ENCODE data around the gene BRMS1L. TPM values are rescaled to one million over a fixed set of nuclear protein-coding genes. Genes with fewer than 3 reads are reported as not detected.

The BRMS1L gene
- total and polyA plus RNA-seq, 2 experiments from 2014 or later, result 6.6 to 9.5 TPM

- DNase-seq, result no peak
- Histone ChIP-seq H3K4me3 (peak overlapping the region; percentile 93), H3K9ac (peak overlapping the region; percentile 74), H3K4me1 (ENCODE audit: insufficient read depth) (peaks cover 5% of the 10 kb centered on the region; the same call in 1 of the 2 replicates), H3K9me3 (ENCODE audit: low read depth) (no peaks in the 10 kb centered on the region), H2AFZ (peak overlapping the region; percentile 89), H4K20me1 (ENCODE audit: insufficient read depth) (no peaks in the 10 kb centered on the region), H3K9me2 (ENCODE audit: insufficient read depth) (no peaks in the 10 kb centered on the region), H3K27ac (peak overlapping the region; percentile 57), H3K79me2 (ENCODE audit: insufficient read depth) (peaks cover 14% of the 10 kb centered on the region), H3K4me2 (ENCODE audit: unreplicated experiment) (peak overlapping the region; percentile 99), H3F3A (ENCODE audit: insufficient read depth) (peaks cover 9% of the 10 kb centered on the region), H3K36me3 (ENCODE audit: low read depth) (no peaks in the 10 kb centered on the region), H3K27me3 (replicated peaks; ENCODE audit: insufficient read depth) (no peaks in the 10 kb centered on the region)
- TF ChIP-seq EZH2phosphoT487 (IDR thresholded peaks at IDR 0.05; ENCODE audit: insufficient read depth, low read depth) (no peak), EZH2 (IDR thresholded peaks at IDR 0.05; ENCODE audit: insufficient read depth, poor library complexity, severe bottlenecking) (no peak)
- in situ Hi-C loops (cut with MboI), result no loop called here
- WGBS, 2 experiments (ENCODE audit: low coverage in 1 of 2, low lambda C conversion rate in 2 of 2, missing lambda C conversion rate in 2 of 2), result 0% methylated on average over 6 of the region's 6 CpGs
Measured at GRCh38 chr14:35825968-35826217, 245 bp upstream of the BRMS1L start.

- Histone ChIP-seq H3K27ac (peak overlapping the region; percentile 16; the same call in 1 of the 2 replicates), H3K9me2 (ENCODE audit: insufficient read depth) (no peaks in the 10 kb centered on the region), H3K4me3 (peak overlapping the region; percentile 93), H3K79me2 (ENCODE audit: insufficient read depth) (peaks cover 14% of the 10 kb centered on the region), H4K20me1 (ENCODE audit: insufficient read depth) (no peaks in the 10 kb centered on the region), H3K27me3 (replicated peaks; ENCODE audit: insufficient read depth) (no peaks in the 10 kb centered on the region), H3K4me2 (ENCODE audit: unreplicated experiment) (peak overlapping the region; percentile 86), H3K4me1 (ENCODE audit: insufficient read depth) (peaks cover 5% of the 10 kb centered on the region; the same call in 1 of the 2 replicates), H2AFZ (peak overlapping the region; percentile 97), H3K36me3 (ENCODE audit: low read depth) (no peaks in the 10 kb centered on the region), H3K9me3 (ENCODE audit: low read depth) (no peaks in the 10 kb centered on the region), H3K9ac (peak overlapping the region; percentile 93), H3F3A (ENCODE audit: insufficient read depth) (peaks cover 9% of the 10 kb centered on the region)
- 0 to 2% methylated on average over 11 of the region's 11 CpGs for WGBS, 2 experiments (ENCODE audit: low coverage in 1 of 2, low lambda C conversion rate in 2 of 2, missing lambda C conversion rate in 2 of 2)
- in situ Hi-C loops (cut with MboI), result no loop called here
- TF ChIP-seq EZH2phosphoT487 (IDR thresholded peaks at IDR 0.05; ENCODE audit: insufficient read depth, low read depth), result no peak
- no peak for TF ChIP-seq EZH2 (IDR thresholded peaks at IDR 0.05; ENCODE audit: insufficient read depth, poor library complexity, severe bottlenecking)
- DNase-seq, result peak; percentile 42
Measured at GRCh38 chr14:35826952-35827416, 846 bp downstream of the BRMS1L start.

GRCh38 chr14:35827678-35828472 lies 1.7 kb downstream of the BRMS1L start:
- in situ Hi-C loops (cut with MboI), result no loop called here
- Histone ChIP-seq H3F3A (ENCODE audit: insufficient read depth) (peaks cover 9% of the 10 kb centered on the region), H3K36me3 (ENCODE audit: low read depth) (peaks cover 4% of the 10 kb centered on the region; the same call in 1 of the 2 replicates), H3K9ac (no peak overlapping the region; the same call in 1 of the 2 replicates), H3K9me2 (ENCODE audit: insufficient read depth) (no peaks in the 10 kb centered on the region), H3K27me3 (replicated peaks; ENCODE audit: insufficient read depth) (no peaks in the 10 kb centered on the region), H3K4me3 (peak overlapping the region; percentile 93), H3K27ac (no peak overlapping the region), H3K79me2 (ENCODE audit: insufficient read depth) (peaks cover 14% of the 10 kb centered on the region), H2AFZ (peak overlapping the region; percentile 97; the same call in 1 of the 2 replicates), H4K20me1 (ENCODE audit: insufficient read depth) (no peaks in the 10 kb centered on the region), H3K4me2 (ENCODE audit: unreplicated experiment) (peak overlapping the region; percentile 86), H3K4me1 (ENCODE audit: insufficient read depth) (peaks cover 5% of the 10 kb centered on the region; the same call in 1 of the 2 replicates), H3K9me3 (ENCODE audit: low read depth) (no peaks in the 10 kb centered on the region)
- no peak for TF ChIP-seq EZH2phosphoT487 (IDR thresholded peaks at IDR 0.05; ENCODE audit: insufficient read depth, low read depth)
- no peak for TF ChIP-seq EZH2 (IDR thresholded peaks at IDR 0.05; ENCODE audit: insufficient read depth, poor library complexity, severe bottlenecking)
- 81 to 89% methylated on average over 11 of the region's 11 CpGs for WGBS, 2 experiments (ENCODE audit: low coverage in 1 of 2, low lambda C conversion rate in 2 of 2, missing lambda C conversion rate in 2 of 2)
- no peak for DNase-seq

GRCh38 chr14:35829449-35829848 lies 3.3 kb downstream of the BRMS1L start:
- 20 to 22% methylated on average over 1 of the region's 1 CpG for WGBS, 2 experiments (ENCODE audit: low coverage in 1 of 2, low lambda C conversion rate in 2 of 2, missing lambda C conversion rate in 2 of 2)
- Histone ChIP-seq H4K20me1 (ENCODE audit: insufficient read depth) (no peaks in the 10 kb centered on the region), H3K27ac (no peak overlapping the region), H3K36me3 (ENCODE audit: low read depth) (peaks cover 7% of the 10 kb centered on the region; the same call in 1 of the 2 replicates), H3K9ac (no peak overlapping the region), H3K27me3 (replicated peaks; ENCODE audit: insufficient read depth) (no peaks in the 10 kb centered on the region), H2AFZ (no peak overlapping the region), H3K9me2 (ENCODE audit: insufficient read depth) (no peaks in the 10 kb centered on the region), H3K4me2 (ENCODE audit: unreplicated experiment) (no peak overlapping the region), H3K79me2 (ENCODE audit: insufficient read depth) (peaks cover 14% of the 10 kb centered on the region), H3F3A (ENCODE audit: insufficient read depth) (peaks cover 9% of the 10 kb centered on the region), H3K4me1 (ENCODE audit: insufficient read depth) (peaks cover 5% of the 10 kb centered on the region; the same call in 1 of the 2 replicates), H3K9me3 (ENCODE audit: low read depth) (no peaks in the 10 kb centered on the region), H3K4me3 (no peak overlapping the region)
- peak; percentile 56 for DNase-seq
- in situ Hi-C loops (cut with MboI), result no loop called here
- TF ChIP-seq EZH2phosphoT487 (IDR thresholded peaks at IDR 0.05; ENCODE audit: insufficient read depth, low read depth), result no peak
- no peak for TF ChIP-seq EZH2 (IDR thresholded peaks at IDR 0.05; ENCODE audit: insufficient read depth, poor library complexity, severe bottlenecking)

Data from GM23248 (cell line).